ENCODE measurements around the gene PCDHB6. TPM values are rescaled to one million over a fixed set of nuclear protein-coding genes. Genes with fewer than 3 reads are reported as not detected.
"Not testable (repeated sequence)": the region's sequence is repeated elsewhere in the genome, so short reads cannot be mapped to it uniquely, and the experiment has no call there.

PCDHB6 gene
- total and polyA plus RNA-seq, 2 of the 13 experiments (the other 11 are each of a cell fraction or from before 2014, with no cell fraction given): 0.01 to 0.04 TPM

DNA sequence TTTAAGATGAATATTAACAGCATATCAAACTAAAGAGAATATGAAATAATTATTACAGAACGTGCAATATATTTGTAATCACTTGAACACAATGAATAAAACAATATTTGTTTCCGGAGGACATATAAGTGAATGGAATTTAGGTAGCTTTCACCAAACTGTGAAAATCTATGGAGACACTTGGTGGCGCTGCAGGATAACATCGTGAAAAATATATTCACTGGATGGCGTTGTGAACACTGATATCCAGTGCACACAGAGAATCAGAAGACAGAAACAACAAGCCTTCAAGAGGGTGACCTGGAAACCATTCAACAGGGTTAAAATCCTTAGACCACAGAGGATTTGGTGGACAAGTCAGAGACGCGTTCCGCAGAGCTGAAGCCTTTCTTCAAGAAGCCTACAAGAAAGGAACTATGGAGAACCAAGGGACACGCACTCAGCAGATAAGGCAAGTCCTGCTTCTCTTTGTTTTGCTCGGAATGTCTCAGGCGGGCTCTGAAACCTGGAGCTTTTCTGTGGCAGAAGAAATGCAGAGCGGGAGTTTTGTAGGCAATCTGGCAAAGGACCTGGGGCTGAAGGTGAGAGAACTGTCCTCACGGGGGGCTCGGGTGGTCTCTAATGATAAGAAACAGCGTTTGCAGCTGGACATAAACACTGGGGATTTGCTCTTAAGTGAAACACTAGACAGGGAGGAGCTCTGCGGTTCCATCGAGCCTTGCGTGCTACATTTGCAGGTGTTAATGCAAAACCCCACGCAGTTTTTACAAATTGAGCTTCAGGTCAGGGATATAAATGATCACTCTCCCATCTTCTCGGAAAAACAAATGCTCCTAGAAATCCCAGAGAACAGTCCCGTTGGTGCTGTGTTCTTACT lies 49.7 kb downstream of the PCDHB6 start, which contains the start of gene PCDHB11:
Gene PCDHB11 (plus strand): TSS at position 269 of the 877 bp plus-strand sequence. CDS start 148 bp downstream, at position 417.
- Histone ChIP-seq H3K4me3 (replicated peaks in 1 of 3; ENCODE audit: insufficient read depth in 1 of 3, low read depth in 2 of 3, low read length in 3 of 3) (no peak within 1 kb of the TSS), H3K4me2 (ENCODE audit: low read depth, low read length) (no peak within 1 kb of the TSS), H3K9me3 (ENCODE audit: low read length) (peaks cover 21% of the 10 kb centered on the region), H3K79me2 (ENCODE audit: insufficient read depth, low read length) (no peaks in the 10 kb centered on the region), H4K20me1 (ENCODE audit: insufficient read depth, low read length) (no peaks in the 10 kb centered on the region), H3K27me3 (ENCODE audit: control insufficient read depth in 1 of 2, insufficient read depth in 2 of 2, low read length in 2 of 2) (no peaks in the 10 kb centered on the region), H2AFZ (ENCODE audit: low read length) (peak within 1 kb of the TSS; percentile 55), H3K27ac (ENCODE audit: extremely low read length, insufficient read depth, low read length) (no peak within 1 kb of the TSS), H3K9ac (ENCODE audit: insufficient read depth, low read depth, low read length) (no peak within 1 kb of the TSS), H3K4me1 (ENCODE audit: insufficient read depth, low read length) (no peaks in the 10 kb centered on the region), H3K36me3 (replicated peaks in 1 of 2; ENCODE audit: control insufficient read depth in 1 of 2, insufficient read depth in 2 of 2, low read length in 2 of 2) (no peaks in the 10 kb centered on the region)
- POLR2A ChIA-PET: no interaction called here
- ATAC-seq: peak; percentile 50; the same call in 1 of the 3 replicates
- TF ChIP-seq STAT5B (CRISPR knock-in tag; IDR thresholded peaks at IDR 0.05): no peak
- TF ChIP-seq STAG1 (CRISPR knock-in tag; IDR thresholded peaks at IDR 0.05): peak; percentile 42; the same call in 1 of the 2 replicates
- TF ChIP-seq, protein P1, sequence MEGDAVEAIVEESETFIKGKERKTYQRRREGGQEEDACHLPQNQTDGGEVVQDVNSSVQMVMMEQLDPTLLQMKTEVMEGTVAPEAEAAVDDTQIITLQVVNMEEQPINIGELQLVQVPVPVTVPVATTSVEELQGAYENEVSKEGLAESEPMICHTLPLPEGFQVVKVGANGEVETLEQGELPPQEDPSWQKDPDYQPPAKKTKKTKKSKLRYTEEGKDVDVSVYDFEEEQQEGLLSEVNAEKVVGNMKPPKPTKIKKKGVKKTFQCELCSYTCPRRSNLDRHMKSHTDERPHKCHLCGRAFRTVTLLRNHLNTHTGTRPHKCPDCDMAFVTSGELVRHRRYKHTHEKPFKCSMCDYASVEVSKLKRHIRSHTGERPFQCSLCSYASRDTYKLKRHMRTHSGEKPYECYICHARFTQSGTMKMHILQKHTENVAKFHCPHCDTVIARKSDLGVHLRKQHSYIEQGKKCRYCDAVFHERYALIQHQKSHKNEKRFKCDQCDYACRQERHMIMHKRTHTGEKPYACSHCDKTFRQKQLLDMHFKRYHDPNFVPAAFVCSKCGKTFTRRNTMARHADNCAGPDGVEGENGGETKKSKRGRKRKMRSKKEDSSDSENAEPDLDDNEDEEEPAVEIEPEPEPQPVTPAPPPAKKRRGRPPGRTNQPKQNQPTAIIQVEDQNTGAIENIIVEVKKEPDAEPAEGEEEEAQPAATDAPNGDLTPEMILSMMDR (CRISPR knock-in tag; IDR thresholded peaks at IDR 0.05): peak; percentile 60
- CTCF ChIA-PET (ENCODE audit: low intra/inter-chr PET ratio, low total read pairs): no interaction called here
- WGBS (ENCODE audit: low lambda C conversion rate): 40% methylated on average over 20 of the region's 21 CpGs
- DNase-seq (ENCODE audit: low spot score): peak; percentile 6
- in situ Hi-C loops (cut with HindIII; ENCODE audit: extremely low pct_ligation_motif_present, low pct_unique_long_range_greater_than_20kb): no loop called here
- no TSS peak for BruUV-seq (replicated peaks)
- intact Hi-C loops (cut with micrococcal nuclease; ENCODE audit: unreplicated experiment): no loop called here
- FAIRE-seq: no peak

- ATAC-seq; H2AFZ ChIP-seq (ENCODE audit: low read length); BruUV-seq (replicated peaks); H3K27me3 ChIP-seq (ENCODE audit: control insufficient read depth in 1 of 2, insufficient read depth in 2 of 2, low read length in 2 of 2); DNase-seq (ENCODE audit: low spot score); intact Hi-C loops (cut with micrococcal nuclease; ENCODE audit: unreplicated experiment); H3K36me3 ChIP-seq (replicated peaks in 1 of 2; ENCODE audit: control insufficient read depth in 1 of 2, insufficient read depth in 2 of 2, low read length in 2 of 2); H3K79me2 ChIP-seq (ENCODE audit: insufficient read depth, low read length); POLR2A ChIA-PET; in situ Hi-C loops (cut with HindIII; ENCODE audit: extremely low pct_ligation_motif_present, low pct_unique_long_range_greater_than_20kb); H3K27ac ChIP-seq (ENCODE audit: extremely low read length, insufficient read depth, low read length); H4K20me1 ChIP-seq (ENCODE audit: insufficient read depth, low read length); H3K4me3 ChIP-seq (replicated peaks in 1 of 3; ENCODE audit: insufficient read depth in 1 of 3, low read depth in 2 of 3, low read length in 3 of 3); H3K9ac ChIP-seq (ENCODE audit: insufficient read depth, low read depth, low read length); H3K4me2 ChIP-seq (ENCODE audit: low read depth, low read length); CTCF ChIA-PET (ENCODE audit: low intra/inter-chr PET ratio, low total read pairs); FAIRE-seq; H3K4me1 ChIP-seq (ENCODE audit: insufficient read depth, low read length): not testable (repeated sequence)
- H3K9me3 ChIP-seq (ENCODE audit: low read length): peaks cover 18% of the 10 kb centered on the region
- 59% methylated on average over 19 of the region's 38 CpGs for WGBS (ENCODE audit: low lambda C conversion rate)
Measured at GRCh38 chr5:141201126-141201525, 51.3 kb downstream of the PCDHB6 start.

GRCh38 chr5:141201646-141202045 lies 51.8 kb downstream of the PCDHB6 start:
- intact Hi-C loops (cut with micrococcal nuclease; ENCODE audit: unreplicated experiment); H3K4me2 ChIP-seq (ENCODE audit: low read depth, low read length); H3K27ac ChIP-seq (ENCODE audit: extremely low read length, insufficient read depth, low read length); H3K9ac ChIP-seq (ENCODE audit: insufficient read depth, low read depth, low read length); ATAC-seq; FAIRE-seq; BruUV-seq (replicated peaks); H4K20me1 ChIP-seq (ENCODE audit: insufficient read depth, low read length); in situ Hi-C loops (cut with HindIII; ENCODE audit: extremely low pct_ligation_motif_present, low pct_unique_long_range_greater_than_20kb); H3K4me1 ChIP-seq (ENCODE audit: insufficient read depth, low read length); DNase-seq (ENCODE audit: low spot score); H3K4me3 ChIP-seq (replicated peaks in 1 of 3; ENCODE audit: insufficient read depth in 1 of 3, low read depth in 2 of 3, low read length in 3 of 3); POLR2A ChIA-PET; H3K36me3 ChIP-seq (replicated peaks in 1 of 2; ENCODE audit: control insufficient read depth in 1 of 2, insufficient read depth in 2 of 2, low read length in 2 of 2); CTCF ChIA-PET (ENCODE audit: low intra/inter-chr PET ratio, low total read pairs); H3K27me3 ChIP-seq (ENCODE audit: control insufficient read depth in 1 of 2, insufficient read depth in 2 of 2, low read length in 2 of 2); H2AFZ ChIP-seq (ENCODE audit: low read length); H3K79me2 ChIP-seq (ENCODE audit: insufficient read depth, low read length): not testable (repeated sequence)
- H3K9me3 ChIP-seq (ENCODE audit: low read length): peaks cover 13% of the 10 kb centered on the region
- 73% methylated on average over 23 of the region's 35 CpGs for WGBS (ENCODE audit: low lambda C conversion rate)
